Measurements from ENCODE around the gene EPS8L3. TPM values are rescaled to one million over a fixed set of nuclear protein-coding genes. Genes with fewer than 3 reads are reported as not detected.

EPS8L3 gene
- total RNA-seq, 1 experiment from 2014 or later, result 0.17 TPM

DNA sequence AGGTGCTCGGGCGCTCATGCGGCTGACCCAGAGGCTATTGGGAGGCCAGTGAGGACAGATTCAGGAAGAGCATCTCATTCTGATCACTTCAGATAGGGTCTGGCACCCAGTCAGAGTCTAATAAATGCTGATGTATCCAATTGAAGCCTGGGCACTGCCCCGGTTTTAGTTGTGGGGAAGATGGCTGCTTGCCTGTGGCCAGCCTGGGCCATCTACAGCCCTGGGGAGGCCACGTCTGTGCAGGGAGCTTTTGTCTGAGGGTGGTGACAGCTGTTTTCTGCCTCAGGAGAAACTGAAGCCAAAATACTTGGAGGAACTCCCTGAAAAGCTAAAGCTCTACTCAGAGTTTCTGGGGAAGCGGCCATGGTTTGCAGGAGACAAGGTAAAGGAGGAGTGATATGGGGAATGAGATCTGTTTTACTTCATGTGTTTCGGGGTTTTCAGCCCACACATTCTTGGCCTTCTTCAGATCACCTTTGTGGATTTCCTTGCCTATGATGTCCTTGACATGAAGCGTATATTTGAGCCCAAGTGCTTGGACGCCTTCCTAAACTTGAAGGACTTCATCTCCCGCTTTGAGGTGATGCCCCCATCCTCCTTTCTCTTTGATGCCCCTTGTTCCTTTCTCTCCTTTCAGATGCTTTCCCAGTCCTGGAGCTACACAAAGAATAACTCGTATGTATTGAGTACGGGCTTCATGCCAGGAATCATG is 48.9 kb downstream of the EPS8L3 start:
- CTCF ChIA-PET, result no interaction called here

More for the DNA sequence above, 48.9 kb downstream of the EPS8L3 start:
- H3K4me1 Mint-ChIP-seq, result no peaks in the 10 kb centered on the region
- no peak for TF ChIP-seq NFYB (CRISPR knock-in tag; conservative IDR thresholded peaks at IDR 0.05; ENCODE audit: low read depth)
- TF ChIP-seq ZBTB21 (CRISPR knock-in tag; IDR thresholded peaks at IDR 0.05; ENCODE audit: borderline replicate concordance), result no peak
- TF ChIP-seq PRRX2 (CRISPR knock-in tag; IDR thresholded peaks at IDR 0.05), result no peak
- TF ChIP-seq, protein P1, sequence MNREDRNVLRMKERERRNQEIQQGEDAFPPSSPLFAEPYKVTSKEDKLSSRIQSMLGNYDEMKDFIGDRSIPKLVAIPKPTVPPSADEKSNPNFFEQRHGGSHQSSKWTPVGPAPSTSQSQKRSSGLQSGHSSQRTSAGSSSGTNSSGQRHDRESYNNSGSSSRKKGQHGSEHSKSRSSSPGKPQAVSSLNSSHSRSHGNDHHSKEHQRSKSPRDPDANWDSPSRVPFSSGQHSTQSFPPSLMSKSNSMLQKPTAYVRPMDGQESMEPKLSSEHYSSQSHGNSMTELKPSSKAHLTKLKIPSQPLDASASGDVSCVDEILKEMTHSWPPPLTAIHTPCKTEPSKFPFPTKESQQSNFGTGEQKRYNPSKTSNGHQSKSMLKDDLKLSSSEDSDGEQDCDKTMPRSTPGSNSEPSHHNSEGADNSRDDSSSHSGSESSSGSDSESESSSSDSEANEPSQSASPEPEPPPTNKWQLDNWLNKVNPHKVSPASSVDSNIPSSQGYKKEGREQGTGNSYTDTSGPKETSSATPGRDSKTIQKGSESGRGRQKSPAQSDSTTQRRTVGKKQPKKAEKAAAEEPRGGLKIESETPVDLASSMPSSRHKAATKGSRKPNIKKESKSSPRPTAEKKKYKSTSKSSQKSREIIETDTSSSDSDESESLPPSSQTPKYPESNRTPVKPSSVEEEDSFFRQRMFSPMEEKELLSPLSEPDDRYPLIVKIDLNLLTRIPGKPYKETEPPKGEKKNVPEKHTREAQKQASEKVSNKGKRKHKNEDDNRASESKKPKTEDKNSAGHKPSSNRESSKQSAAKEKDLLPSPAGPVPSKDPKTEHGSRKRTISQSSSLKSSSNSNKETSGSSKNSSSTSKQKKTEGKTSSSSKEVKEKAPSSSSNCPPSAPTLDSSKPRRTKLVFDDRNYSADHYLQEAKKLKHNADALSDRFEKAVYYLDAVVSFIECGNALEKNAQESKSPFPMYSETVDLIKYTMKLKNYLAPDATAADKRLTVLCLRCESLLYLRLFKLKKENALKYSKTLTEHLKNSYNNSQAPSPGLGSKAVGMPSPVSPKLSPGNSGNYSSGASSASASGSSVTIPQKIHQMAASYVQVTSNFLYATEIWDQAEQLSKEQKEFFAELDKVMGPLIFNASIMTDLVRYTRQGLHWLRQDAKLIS (CRISPR knock-in tag; IDR thresholded peaks at IDR 0.05; ENCODE audit: borderline replicate concordance), result no peak
- TF ChIP-seq, protein P2, sequence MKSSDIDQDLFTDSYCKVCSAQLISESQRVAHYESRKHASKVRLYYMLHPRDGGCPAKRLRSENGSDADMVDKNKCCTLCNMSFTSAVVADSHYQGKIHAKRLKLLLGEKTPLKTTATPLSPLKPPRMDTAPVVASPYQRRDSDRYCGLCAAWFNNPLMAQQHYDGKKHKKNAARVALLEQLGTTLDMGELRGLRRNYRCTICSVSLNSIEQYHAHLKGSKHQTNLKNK (CRISPR knock-in tag; IDR thresholded peaks at IDR 0.05), result no peak
- TF ChIP-seq ZNF138 (CRISPR knock-in tag; conservative IDR thresholded peaks at IDR 0.05), result no peak
- TF ChIP-seq, protein P3, sequence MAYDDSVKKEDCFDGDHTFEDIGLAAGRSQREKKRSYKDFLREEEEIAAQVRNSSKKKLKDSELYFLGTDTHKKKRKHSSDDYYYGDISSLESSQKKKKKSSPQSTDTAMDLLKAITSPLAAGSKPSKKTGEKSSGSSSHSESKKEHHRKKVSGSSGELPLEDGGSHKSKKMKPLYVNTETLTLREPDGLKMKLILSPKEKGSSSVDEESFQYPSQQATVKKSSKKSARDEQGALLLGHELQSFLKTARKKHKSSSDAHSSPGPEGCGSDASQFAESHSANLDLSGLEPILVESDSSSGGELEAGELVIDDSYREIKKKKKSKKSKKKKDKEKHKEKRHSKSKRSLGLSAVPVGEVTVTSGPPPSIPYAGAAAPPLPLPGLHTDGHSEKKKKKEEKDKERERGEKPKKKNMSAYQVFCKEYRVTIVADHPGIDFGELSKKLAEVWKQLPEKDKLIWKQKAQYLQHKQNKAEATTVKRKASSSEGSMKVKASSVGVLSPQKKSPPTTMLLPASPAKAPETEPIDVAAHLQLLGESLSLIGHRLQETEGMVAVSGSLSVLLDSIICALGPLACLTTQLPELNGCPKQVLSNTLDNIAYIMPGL (CRISPR knock-in tag; IDR thresholded peaks at IDR 0.05), result no peak
- TF ChIP-seq TP53 (CRISPR knock-in tag; IDR thresholded peaks at IDR 0.05), result no peak
- no peak for TF ChIP-seq ZNF121 (CRISPR knock-in tag; IDR thresholded peaks at IDR 0.05)
- TF ChIP-seq, protein P4, sequence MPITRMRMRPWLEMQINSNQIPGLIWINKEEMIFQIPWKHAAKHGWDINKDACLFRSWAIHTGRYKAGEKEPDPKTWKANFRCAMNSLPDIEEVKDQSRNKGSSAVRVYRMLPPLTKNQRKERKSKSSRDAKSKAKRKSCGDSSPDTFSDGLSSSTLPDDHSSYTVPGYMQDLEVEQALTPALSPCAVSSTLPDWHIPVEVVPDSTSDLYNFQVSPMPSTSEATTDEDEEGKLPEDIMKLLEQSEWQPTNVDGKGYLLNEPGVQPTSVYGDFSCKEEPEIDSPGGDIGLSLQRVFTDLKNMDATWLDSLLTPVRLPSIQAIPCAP (CRISPR knock-in tag; IDR thresholded peaks at IDR 0.05), result no peak
- TF ChIP-seq, protein P5, sequence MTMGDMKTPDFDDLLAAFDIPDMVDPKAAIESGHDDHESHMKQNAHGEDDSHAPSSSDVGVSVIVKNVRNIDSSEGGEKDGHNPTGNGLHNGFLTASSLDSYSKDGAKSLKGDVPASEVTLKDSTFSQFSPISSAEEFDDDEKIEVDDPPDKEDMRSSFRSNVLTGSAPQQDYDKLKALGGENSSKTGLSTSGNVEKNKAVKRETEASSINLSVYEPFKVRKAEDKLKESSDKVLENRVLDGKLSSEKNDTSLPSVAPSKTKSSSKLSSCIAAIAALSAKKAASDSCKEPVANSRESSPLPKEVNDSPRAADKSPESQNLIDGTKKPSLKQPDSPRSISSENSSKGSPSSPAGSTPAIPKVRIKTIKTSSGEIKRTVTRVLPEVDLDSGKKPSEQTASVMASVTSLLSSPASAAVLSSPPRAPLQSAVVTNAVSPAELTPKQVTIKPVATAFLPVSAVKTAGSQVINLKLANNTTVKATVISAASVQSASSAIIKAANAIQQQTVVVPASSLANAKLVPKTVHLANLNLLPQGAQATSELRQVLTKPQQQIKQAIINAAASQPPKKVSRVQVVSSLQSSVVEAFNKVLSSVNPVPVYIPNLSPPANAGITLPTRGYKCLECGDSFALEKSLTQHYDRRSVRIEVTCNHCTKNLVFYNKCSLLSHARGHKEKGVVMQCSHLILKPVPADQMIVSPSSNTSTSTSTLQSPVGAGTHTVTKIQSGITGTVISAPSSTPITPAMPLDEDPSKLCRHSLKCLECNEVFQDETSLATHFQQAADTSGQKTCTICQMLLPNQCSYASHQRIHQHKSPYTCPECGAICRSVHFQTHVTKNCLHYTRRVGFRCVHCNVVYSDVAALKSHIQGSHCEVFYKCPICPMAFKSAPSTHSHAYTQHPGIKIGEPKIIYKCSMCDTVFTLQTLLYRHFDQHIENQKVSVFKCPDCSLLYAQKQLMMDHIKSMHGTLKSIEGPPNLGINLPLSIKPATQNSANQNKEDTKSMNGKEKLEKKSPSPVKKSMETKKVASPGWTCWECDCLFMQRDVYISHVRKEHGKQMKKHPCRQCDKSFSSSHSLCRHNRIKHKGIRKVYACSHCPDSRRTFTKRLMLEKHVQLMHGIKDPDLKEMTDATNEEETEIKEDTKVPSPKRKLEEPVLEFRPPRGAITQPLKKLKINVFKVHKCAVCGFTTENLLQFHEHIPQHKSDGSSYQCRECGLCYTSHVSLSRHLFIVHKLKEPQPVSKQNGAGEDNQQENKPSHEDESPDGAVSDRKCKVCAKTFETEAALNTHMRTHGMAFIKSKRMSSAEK (CRISPR knock-in tag; IDR thresholded peaks at IDR 0.05; ENCODE audit: borderline replicate concordance), result no peak
- TF ChIP-seq, protein P6, sequence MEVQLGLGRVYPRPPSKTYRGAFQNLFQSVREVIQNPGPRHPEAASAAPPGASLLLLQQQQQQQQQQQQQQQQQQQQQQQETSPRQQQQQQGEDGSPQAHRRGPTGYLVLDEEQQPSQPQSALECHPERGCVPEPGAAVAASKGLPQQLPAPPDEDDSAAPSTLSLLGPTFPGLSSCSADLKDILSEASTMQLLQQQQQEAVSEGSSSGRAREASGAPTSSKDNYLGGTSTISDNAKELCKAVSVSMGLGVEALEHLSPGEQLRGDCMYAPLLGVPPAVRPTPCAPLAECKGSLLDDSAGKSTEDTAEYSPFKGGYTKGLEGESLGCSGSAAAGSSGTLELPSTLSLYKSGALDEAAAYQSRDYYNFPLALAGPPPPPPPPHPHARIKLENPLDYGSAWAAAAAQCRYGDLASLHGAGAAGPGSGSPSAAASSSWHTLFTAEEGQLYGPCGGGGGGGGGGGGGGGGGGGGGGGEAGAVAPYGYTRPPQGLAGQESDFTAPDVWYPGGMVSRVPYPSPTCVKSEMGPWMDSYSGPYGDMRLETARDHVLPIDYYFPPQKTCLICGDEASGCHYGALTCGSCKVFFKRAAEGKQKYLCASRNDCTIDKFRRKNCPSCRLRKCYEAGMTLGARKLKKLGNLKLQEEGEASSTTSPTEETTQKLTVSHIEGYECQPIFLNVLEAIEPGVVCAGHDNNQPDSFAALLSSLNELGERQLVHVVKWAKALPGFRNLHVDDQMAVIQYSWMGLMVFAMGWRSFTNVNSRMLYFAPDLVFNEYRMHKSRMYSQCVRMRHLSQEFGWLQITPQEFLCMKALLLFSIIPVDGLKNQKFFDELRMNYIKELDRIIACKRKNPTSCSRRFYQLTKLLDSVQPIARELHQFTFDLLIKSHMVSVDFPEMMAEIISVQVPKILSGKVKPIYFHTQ (CRISPR knock-in tag; IDR thresholded peaks at IDR 0.05), result no peak
- TF ChIP-seq, protein P7, sequence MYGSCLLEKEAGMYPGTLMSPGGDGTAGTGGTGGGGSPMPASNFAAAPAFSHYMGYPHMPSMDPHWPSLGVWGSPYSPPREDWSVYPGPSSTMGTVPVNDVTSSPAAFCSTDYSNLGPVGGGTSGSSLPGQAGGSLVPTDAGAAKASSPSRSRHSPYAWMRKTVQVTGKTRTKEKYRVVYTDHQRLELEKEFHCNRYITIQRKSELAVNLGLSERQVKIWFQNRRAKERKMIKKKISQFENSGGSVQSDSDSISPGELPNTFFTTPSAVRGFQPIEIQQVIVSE (CRISPR knock-in tag; IDR thresholded peaks at IDR 0.05; ENCODE audit: borderline replicate concordance), result no peak
- TF ChIP-seq TEAD4 (CRISPR knock-in tag; IDR thresholded peaks at IDR 0.05), result no peak
- no peak for TF ChIP-seq NFE2L1 (CRISPR knock-in tag; IDR thresholded peaks at IDR 0.05)
- TF ChIP-seq NR1H2 (CRISPR knock-in tag; IDR thresholded peaks at IDR 0.05), result no peak
- TF ChIP-seq, protein P8, sequence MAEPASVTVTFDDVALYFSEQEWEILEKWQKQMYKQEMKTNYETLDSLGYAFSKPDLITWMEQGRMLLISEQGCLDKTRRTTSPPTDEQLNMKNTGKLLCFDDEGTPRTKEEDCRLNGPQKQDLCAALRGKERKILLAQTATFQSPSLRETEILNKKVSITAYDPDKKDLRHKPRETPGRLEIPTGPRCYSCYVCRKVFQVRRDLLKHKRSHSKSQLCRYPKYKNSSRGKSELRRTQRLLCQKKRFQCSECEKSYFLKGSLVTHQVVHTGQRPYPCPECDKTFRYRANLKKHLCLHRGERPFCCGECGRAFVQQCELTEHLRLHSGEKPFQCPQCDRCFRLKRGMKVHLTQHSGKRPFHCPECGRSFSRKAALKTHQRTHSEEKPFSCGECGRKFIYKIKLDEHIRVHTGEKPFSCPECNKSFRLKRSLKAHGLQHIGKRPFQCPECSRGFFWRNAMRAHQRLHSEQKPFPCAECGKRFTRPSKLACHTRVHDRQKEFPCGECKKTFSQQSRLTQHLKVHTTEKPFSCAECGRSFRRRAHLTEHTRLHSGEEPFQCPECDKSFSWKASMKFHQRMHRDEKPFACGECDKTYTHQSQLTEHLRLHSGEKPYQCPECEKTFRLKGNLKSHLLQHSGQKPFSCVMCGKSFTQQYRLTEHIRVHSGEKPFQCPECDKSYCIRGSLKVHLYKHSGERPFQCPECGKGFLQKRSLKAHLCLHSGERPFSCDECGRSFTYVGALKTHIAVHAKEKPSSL (CRISPR knock-in tag; conservative IDR thresholded peaks at IDR 0.05), result no peak
- no peak for TF ChIP-seq EMX1 (CRISPR knock-in tag; IDR thresholded peaks at IDR 0.05)
- TF ChIP-seq FOXJ3 (CRISPR knock-in tag; IDR thresholded peaks at IDR 0.05; ENCODE audit: borderline replicate concordance), result no peak
- ATAC-seq, result no peak
- no peak for DNase-seq (ENCODE audit: low spot score)
- no peaks in the 10 kb centered on the region for H3K36me3 Mint-ChIP-seq
- no peaks in the 10 kb centered on the region; the same call in 1 of the 2 replicates for H3K27me3 Mint-ChIP-seq (ENCODE audit: low read depth)
- H3K27ac Mint-ChIP-seq, result no peak overlapping the region
- POLR2A ChIA-PET, result no interaction called here
- no peak overlapping the region for H3K4me3 Mint-ChIP-seq
- H3K9me3 Mint-ChIP-seq, result no peaks in the 10 kb centered on the region
